HL-60 (cell line): ENCODE measurements around the gene INSIG1.

Experiments used
- CTCF ChIP-seq: IDR thresholded peaks from one replicate; pipeline ENCODE4 v1.5.1; 2011; ENCODE audit warnings: low read length, control low read depth, inconsistent platforms; ENCODE audit not compliant: insufficient read depth
- GABPA ChIP-seq: IDR thresholded peaks from 2 replicates; pipeline ENCODE4 v1.6.1; 2012; ENCODE audit warnings: low read depth
- POLR2AphosphoS5 ChIP-seq: IDR thresholded peaks from 2 replicates; pipeline ENCODE4 v1.6.1; 2012; ENCODE audit warnings: low read depth
- REST ChIP-seq: IDR thresholded peaks from 2 replicates; pipeline ENCODE4 v1.6.1; 2012; ENCODE audit warnings: low read depth; ENCODE audit not compliant: insufficient replicate concordance

GRCh38 chr7:155349601-155350331, 52.1 kb downstream of the INSIG1 start:
- TF ChIP-seq CTCF: no peak
- no peak for TF ChIP-seq REST
- TF ChIP-seq POLR2AphosphoS5: no peak
- no peak for TF ChIP-seq GABPA
